ENCODE data around the gene UBAC1.
A peak's percentile ranks its signal among the peaks of the same experiment; 100 is the strongest.
"Not testable (repeated sequence)": the region's sequence is repeated elsewhere in the genome, so short reads cannot be mapped to it uniquely, and the experiment has no call there.

UBAC1 gene

GRCh38 chr9:135952664-135953206 lies 8.4 kb downstream of the UBAC1 start:
- ChIA-PET CTCF (interaction anchor here (1.0 kb wide), 1 partner anchor 12 kb away, joined by 3 read pairs; no protein-coding TSS in a partner anchor), POLR2A (no interaction called here)
- Histone ChIP-seq H3K36me3 (ENCODE audit: control insufficient read depth in 4 of 4, insufficient read depth in 4 of 4, low read length in 3 of 4) (peaks cover 7 to 56% (median 42%) of the 10 kb centered on the region in 4 experiments), H3K27me3 (replicated peaks in 2 of 5; ENCODE audit: control insufficient read depth in 4 of 5, insufficient read depth in 5 of 5, low read length in 4 of 5) (no peaks in the 10 kb centered on the region), H3K4me1 (ENCODE audit: control extremely low read depth in 1 of 4, control insufficient read depth in 4 of 4, insufficient read depth in 4 of 4, low read length in 3 of 4) (no peaks in the 10 kb centered on the region), H3K27ac (ENCODE audit: insufficient read depth in 1 of 2, low read depth in 1 of 2, low read length in 2 of 2, poor library complexity in 1 of 2, severe bottlenecking in 2 of 2) (no peak overlapping the region), H3K4me3 (ENCODE audit: control insufficient read depth in 1 of 7, extremely low read depth in 1 of 7, insufficient read depth in 4 of 7, low read depth in 2 of 7, low read length in 6 of 7) (no peak overlapping the region), H3K9me3 (ENCODE audit: control extremely low read depth in 1 of 5, control insufficient read depth in 4 of 5, insufficient read depth in 2 of 5, low read depth in 1 of 5, low read length in 4 of 5) (no peaks in the 10 kb centered on the region)
- WGBS (ENCODE audit: insufficient coverage), result 98% methylated on average over 21 of the region's 22 CpGs
- no peak for DNase-seq

GRCh38 chr9:135951889-135952663 lies 9.1 kb downstream of the UBAC1 start:
- Histone ChIP-seq H3K36me3 (ENCODE audit: control insufficient read depth in 4 of 4, insufficient read depth in 4 of 4, low read length in 3 of 4) (peaks cover 7 to 61% (median 47%) of the 10 kb centered on the region in 4 experiments), H3K27ac (ENCODE audit: insufficient read depth in 1 of 2, low read depth in 1 of 2, low read length in 2 of 2, poor library complexity in 1 of 2, severe bottlenecking in 2 of 2) (peak overlapping the region in 1 of 2 experiments; percentile 50), H3K4me1 (ENCODE audit: control extremely low read depth in 1 of 4, control insufficient read depth in 4 of 4, insufficient read depth in 4 of 4, low read length in 3 of 4) (no peaks in the 10 kb centered on the region), H3K4me3 (ENCODE audit: control insufficient read depth in 1 of 7, extremely low read depth in 1 of 7, insufficient read depth in 4 of 7, low read depth in 2 of 7, low read length in 6 of 7) (no peak overlapping the region), H3K27me3 (replicated peaks in 2 of 5; ENCODE audit: control insufficient read depth in 4 of 5, insufficient read depth in 5 of 5, low read length in 4 of 5) (no peaks in the 10 kb centered on the region), H3K9me3 (ENCODE audit: control extremely low read depth in 1 of 5, control insufficient read depth in 4 of 5, insufficient read depth in 2 of 5, low read depth in 1 of 5, low read length in 4 of 5) (no peaks in the 10 kb centered on the region)
- CTCF ChIA-PET, result interaction anchor here (1.0 kb wide), 1 partner anchor 11 kb away, joined by 3 read pairs; no protein-coding TSS in a partner anchor
- POLR2A ChIA-PET, result interaction anchor here (0.6 kb wide), 1 partner anchor 129 kb away, joined by 3 read pairs; no protein-coding TSS in a partner anchor
- WGBS (ENCODE audit: insufficient coverage), result 95% methylated on average over 18 of the region's 18 CpGs
- DNase-seq, result peak in 1 of 3 donors; percentile 39

DNA sequence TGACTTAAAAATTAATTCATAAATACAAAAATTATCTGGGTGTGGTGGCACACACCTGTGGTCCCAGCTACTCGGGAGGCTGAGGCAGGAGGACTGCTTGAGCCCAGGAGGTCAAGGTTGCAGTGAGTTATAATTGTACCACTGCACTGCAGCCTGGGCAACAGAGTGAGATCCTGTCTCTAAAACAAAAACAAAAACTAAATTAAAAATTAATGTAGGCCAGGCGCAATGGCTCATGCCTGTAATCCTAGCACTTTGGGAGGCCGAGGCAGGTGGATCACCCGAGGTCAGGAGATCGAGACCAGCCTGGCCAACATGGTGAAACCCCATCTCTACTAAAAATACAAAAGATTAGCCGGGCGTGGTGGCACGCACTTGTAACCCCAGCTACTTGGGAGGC lies 9.9 kb downstream of the UBAC1 start:
- POLR2A ChIA-PET; DNase-seq; H3K27me3 ChIP-seq (replicated peaks in 2 of 5; ENCODE audit: control insufficient read depth in 4 of 5, insufficient read depth in 5 of 5, low read length in 4 of 5); H3K4me1 ChIP-seq (ENCODE audit: control extremely low read depth in 1 of 4, control insufficient read depth in 4 of 4, insufficient read depth in 4 of 4, low read length in 3 of 4); CTCF ChIA-PET; H3K4me3 ChIP-seq (ENCODE audit: control insufficient read depth in 1 of 7, extremely low read depth in 1 of 7, insufficient read depth in 4 of 7, low read depth in 2 of 7, low read length in 6 of 7); H3K9me3 ChIP-seq (ENCODE audit: control extremely low read depth in 1 of 5, control insufficient read depth in 4 of 5, insufficient read depth in 2 of 5, low read depth in 1 of 5, low read length in 4 of 5): not testable (repeated sequence)
- Histone ChIP-seq H3K27ac (ENCODE audit: insufficient read depth in 1 of 2, low read depth in 1 of 2, low read length in 2 of 2, poor library complexity in 1 of 2, severe bottlenecking in 2 of 2) (peak overlapping the region in 1 of 2 experiments; percentile 34), H3K36me3 (ENCODE audit: control insufficient read depth in 4 of 4, insufficient read depth in 4 of 4, low read length in 3 of 4) (peaks cover 7 to 68% (median 54%) of the 10 kb centered on the region in 4 experiments)
- WGBS (ENCODE audit: insufficient coverage), result 100% methylated on average over 5 of the region's 8 CpGs

DNA sequence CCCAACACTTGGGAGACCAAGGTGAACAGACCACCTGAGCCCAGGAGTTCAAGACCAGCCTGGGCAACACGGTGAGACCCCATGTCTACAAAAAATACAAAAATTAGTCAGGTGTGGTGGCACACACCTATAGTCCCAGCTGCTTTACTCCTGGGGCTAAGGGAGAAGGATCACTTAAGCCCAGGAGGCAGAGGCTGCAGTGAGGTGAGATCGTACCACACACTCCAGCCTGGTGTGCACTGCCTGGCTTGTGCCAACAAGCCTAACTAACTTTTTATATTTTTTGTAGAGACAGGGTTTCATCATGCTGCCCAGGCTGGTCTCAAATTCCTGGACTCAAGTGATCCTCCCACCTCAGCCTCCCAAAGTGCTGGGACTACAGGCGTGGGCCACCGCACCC lies 10.3 kb downstream of the UBAC1 start:
- H3K9me3 ChIP-seq (ENCODE audit: control extremely low read depth in 1 of 5, control insufficient read depth in 4 of 5, insufficient read depth in 2 of 5, low read depth in 1 of 5, low read length in 4 of 5); POLR2A ChIA-PET; H3K4me3 ChIP-seq (ENCODE audit: control insufficient read depth in 1 of 7, extremely low read depth in 1 of 7, insufficient read depth in 4 of 7, low read depth in 2 of 7, low read length in 6 of 7); DNase-seq; CTCF ChIA-PET; H3K4me1 ChIP-seq (ENCODE audit: control extremely low read depth in 1 of 4, control insufficient read depth in 4 of 4, insufficient read depth in 4 of 4, low read length in 3 of 4); H3K27me3 ChIP-seq (replicated peaks in 2 of 5; ENCODE audit: control insufficient read depth in 4 of 5, insufficient read depth in 5 of 5, low read length in 4 of 5): not testable (repeated sequence)
- peak overlapping the region in 1 of 2 experiments; percentile 34 for H3K27ac ChIP-seq (ENCODE audit: insufficient read depth in 1 of 2, low read depth in 1 of 2, low read length in 2 of 2, poor library complexity in 1 of 2, severe bottlenecking in 2 of 2)
- H3K36me3 ChIP-seq (ENCODE audit: control insufficient read depth in 4 of 4, insufficient read depth in 4 of 4, low read length in 3 of 4), result peaks cover 7 to 72% (median 58%) of the 10 kb centered on the region in 4 experiments
- 90% methylated on average over 2 of the region's 4 CpGs for WGBS (ENCODE audit: insufficient coverage)

DNA sequence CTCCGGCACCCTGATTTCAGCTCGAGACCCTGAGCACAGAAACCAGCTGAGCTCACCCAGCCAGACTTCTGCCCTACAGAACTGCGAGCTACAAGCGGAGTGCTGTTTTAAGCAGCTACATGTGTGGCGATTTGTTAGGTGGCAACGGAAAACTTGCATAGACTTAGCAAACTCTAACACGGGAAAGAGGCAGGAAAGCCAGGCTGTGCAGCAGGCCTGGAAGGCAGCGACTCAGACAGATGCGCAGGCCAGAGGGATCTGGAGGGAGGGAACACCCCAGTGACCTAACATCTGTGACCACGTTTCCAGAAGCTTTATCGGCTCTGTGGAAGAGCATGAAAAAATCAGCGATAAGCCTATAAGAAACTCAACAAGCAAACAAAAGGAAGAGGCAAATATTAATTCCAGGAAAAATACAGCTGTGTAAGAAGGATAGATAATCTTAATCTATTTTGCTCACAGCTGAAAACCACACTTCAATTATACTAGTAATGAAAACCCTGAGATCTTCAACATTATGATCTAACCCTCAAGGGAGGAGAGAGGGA lies 11.0 kb downstream of the UBAC1 start:
- H3K9me3 ChIP-seq (ENCODE audit: control extremely low read depth in 1 of 5, control insufficient read depth in 4 of 5, insufficient read depth in 2 of 5, low read depth in 1 of 5, low read length in 4 of 5), result no peaks in the 10 kb centered on the region
- POLR2A ChIA-PET, result no interaction called here
- H3K4me3 ChIP-seq (ENCODE audit: control insufficient read depth in 1 of 7, extremely low read depth in 1 of 7, insufficient read depth in 4 of 7, low read depth in 2 of 7, low read length in 6 of 7), result no peak overlapping the region
- peak overlapping the region in 1 of 2 experiments; percentile 67 for H3K27ac ChIP-seq (ENCODE audit: insufficient read depth in 1 of 2, low read depth in 1 of 2, low read length in 2 of 2, poor library complexity in 1 of 2, severe bottlenecking in 2 of 2)
- 99% methylated on average over 10 of the region's 12 CpGs for WGBS (ENCODE audit: insufficient coverage)
- no peaks in the 10 kb centered on the region for H3K4me1 ChIP-seq (ENCODE audit: control extremely low read depth in 1 of 4, control insufficient read depth in 4 of 4, insufficient read depth in 4 of 4, low read length in 3 of 4)
- no peaks in the 10 kb centered on the region for H3K27me3 ChIP-seq (replicated peaks in 2 of 5; ENCODE audit: control insufficient read depth in 4 of 5, insufficient read depth in 5 of 5, low read length in 4 of 5)
- CTCF ChIA-PET, result interaction anchor here (0.8 kb wide), 1 partner anchor 9 kb away, joined by 3 read pairs; no protein-coding TSS in a partner anchor
- peaks cover 7 to 74% (median 63%) of the 10 kb centered on the region in 4 experiments for H3K36me3 ChIP-seq (ENCODE audit: control insufficient read depth in 4 of 4, insufficient read depth in 4 of 4, low read length in 3 of 4)
- DNase-seq, result no peak

- peak overlapping the region in 1 of 2 experiments; percentile 67 for H3K27ac ChIP-seq (ENCODE audit: insufficient read depth in 1 of 2, low read depth in 1 of 2, low read length in 2 of 2, poor library complexity in 1 of 2, severe bottlenecking in 2 of 2)
- H3K9me3 ChIP-seq (ENCODE audit: control extremely low read depth in 1 of 5, control insufficient read depth in 4 of 5, insufficient read depth in 2 of 5, low read depth in 1 of 5, low read length in 4 of 5), result no peaks in the 10 kb centered on the region
- H3K4me1 ChIP-seq (ENCODE audit: control extremely low read depth in 1 of 4, control insufficient read depth in 4 of 4, insufficient read depth in 4 of 4, low read length in 3 of 4), result no peaks in the 10 kb centered on the region
- H3K27me3 ChIP-seq (replicated peaks in 2 of 5; ENCODE audit: control insufficient read depth in 4 of 5, insufficient read depth in 5 of 5, low read length in 4 of 5), result no peaks in the 10 kb centered on the region
- CTCF ChIA-PET, result interaction anchor here (0.8 kb wide), 1 partner anchor 9 kb away, joined by 3 read pairs; no protein-coding TSS in a partner anchor
- POLR2A ChIA-PET, result no interaction called here
- H3K36me3 ChIP-seq (ENCODE audit: control insufficient read depth in 4 of 4, insufficient read depth in 4 of 4, low read length in 3 of 4), result peaks cover 6 to 76% (median 68%) of the 10 kb centered on the region in 4 experiments
- no peak overlapping the region for H3K4me3 ChIP-seq (ENCODE audit: control insufficient read depth in 1 of 7, extremely low read depth in 1 of 7, insufficient read depth in 4 of 7, low read depth in 2 of 7, low read length in 6 of 7)
- WGBS (ENCODE audit: insufficient coverage), result 99% methylated on average over 23 of the region's 26 CpGs
- no peak for DNase-seq
Observed at GRCh38 chr9:135949501-135950134, 11.6 kb downstream of the UBAC1 start.

All from common myeloid progenitor, CD34-positive (primary cell).